NK-92 treated with Interleukin-12 subunit alpha and Interleukin-12 subunit beta, amount 100 ng/mL, for 24 hours (cell line): ENCODE measurements around the gene RHOBTB3.

Experiments used
- DNase-seq: peaks from one replicate; lab custom pipeline; 2025; lab: John Stamatoyannopoulos, UW

RHOBTB3 gene

DNA sequence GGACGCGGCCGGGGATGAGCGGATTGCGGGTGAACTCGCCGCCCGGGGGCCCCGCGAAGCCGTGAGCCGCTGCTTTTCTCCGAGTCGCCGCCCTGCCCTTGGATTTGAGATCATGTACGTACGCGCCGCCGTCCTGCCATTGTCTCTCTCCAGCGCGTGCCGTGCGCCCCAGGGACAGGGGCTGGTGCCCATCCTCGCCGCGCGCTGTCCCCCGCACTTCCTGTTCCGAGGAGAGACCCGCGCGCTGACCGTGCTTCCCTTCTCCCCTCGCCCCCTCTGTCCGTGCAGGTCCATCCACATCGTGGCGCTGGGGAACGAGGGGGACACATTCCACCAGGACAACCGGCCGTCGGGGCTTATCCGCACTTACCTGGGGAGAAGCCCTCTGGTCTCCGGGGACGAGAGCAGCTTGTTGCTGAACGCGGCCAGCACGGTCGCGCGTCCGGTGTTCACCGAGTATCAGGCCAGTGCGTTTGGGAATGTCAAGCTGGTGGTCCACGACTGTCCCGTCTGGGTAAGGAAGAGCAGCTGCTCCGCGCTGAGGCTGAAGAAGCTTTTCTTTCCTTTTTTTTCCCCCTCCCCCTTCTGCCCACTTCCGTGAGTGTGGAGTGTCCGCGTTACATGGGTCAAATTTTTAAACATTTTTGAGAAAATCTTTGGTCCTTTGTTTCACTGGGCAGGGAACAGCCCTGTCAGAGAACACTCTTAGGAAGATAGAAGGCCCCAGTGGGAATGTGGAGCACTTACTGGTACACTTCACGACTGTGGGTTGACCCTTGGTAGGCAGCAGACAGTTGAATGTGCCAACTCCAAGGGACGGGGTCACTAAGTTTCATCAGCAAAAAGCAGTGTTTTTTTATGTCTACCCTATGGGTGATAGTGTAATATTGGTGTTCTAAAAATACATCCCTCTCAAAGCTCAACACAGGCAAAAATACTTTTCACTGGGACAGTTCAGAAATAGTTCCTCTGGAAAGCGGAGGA is 727 bp downstream of the RHOBTB3 start:
- no peak for DNase-seq

DNA sequence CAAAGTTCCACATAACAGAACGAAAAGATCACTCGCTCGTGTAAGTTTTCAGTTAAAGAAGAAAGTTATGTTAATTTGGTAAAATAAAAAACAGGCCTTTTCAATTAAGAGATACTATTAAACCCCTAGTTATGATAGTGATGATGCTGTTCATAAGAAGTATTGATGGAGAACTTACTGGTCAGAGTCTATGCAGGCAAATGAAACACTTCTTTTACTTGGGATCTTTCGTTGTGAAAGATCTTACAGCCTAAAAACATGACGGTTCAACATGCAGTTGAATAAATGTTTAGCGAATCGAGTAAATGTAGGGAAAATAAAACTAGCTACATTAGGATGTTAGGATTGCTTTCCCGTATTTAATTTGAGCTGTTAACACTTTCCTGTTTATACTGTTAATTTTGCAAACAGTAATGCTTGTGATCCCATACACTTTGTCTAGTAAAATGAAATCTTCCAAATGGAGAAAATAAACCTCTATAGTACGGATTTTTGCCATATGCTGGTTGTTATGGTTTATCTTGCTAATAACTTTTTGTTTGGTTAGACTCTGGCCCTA is 2.0 kb downstream of the RHOBTB3 start:
- no peak for DNase-seq

DNA sequence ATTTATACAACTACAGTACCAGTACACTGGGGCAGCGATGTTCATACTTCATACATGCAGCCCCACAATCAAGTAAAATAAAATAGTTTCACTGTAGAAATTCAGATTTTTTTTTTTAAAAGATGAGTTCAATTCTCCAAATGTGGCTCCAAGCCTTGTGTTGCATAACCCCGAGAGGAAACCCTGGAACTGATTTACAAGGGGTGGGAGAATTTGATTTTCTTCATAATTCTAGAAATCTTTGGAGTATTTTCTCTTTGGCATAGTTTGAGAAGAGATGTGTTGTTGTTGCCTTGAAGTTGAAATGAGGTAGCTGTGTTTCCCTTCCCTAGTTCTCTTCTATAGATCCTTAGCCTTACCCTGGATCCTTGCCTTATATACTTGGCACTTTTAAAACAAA is 3.1 kb downstream of the RHOBTB3 start:
- no peak for DNase-seq

DNA sequence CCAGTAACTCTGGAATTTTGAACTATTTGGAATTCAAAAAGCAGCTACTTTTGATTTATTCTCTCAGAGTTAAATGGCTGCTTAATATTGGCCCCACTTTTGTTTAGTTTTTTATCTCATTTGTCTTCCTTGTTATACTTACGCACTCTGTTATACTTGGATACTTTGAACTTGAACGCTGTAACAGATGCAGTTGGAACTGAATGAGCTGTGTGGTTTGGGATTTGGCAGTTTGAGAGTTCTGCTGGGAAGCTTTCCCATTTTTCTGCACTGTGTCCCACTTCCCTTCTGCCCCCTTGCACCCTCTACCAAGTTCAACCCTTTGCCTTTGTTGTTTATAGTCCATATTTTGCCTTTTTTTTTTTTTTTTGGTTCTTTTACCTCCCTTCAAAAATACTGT is 3.8 kb downstream of the RHOBTB3 start:
- no peak for DNase-seq

DNA sequence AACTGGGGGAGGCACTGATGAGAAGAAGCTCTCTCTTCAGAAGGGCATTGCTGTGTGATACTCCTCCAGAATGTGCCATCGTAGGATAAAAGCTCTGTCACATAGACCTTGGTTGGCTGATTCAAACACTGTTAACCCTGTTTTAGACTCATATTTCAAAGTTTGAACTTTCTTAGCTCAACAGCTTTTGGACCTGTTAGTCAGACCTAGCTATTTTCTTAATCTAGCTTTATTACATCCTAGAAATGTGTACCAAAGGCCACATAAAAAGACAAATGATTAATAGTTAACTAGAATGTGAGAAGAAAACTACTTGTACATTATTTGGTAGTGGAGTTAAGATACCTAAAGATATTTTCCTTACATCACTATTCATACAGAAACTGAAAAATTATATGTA is 4.3 kb downstream of the RHOBTB3 start:
- no peak for DNase-seq

DNA sequence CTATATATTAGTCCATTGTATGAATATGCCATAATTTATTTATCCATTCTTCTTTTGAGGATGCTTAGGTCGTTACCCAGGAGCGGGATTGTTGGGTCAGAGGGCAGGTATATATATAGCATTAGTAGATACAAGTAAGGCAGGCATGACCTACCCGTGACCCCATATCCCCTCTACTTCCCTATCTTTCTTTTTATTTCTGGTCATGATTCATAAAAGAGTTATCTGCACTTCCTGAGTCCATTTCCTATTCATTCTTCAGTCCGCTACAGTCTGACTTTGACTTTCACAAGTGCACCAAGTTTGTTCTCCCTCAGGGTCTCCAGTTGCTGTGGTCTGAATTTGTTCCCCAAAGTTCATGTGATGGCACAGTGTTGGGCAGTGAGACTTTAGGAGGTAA is 6.9 kb downstream of the RHOBTB3 start:
- DNase-seq, result no peak

DNA sequence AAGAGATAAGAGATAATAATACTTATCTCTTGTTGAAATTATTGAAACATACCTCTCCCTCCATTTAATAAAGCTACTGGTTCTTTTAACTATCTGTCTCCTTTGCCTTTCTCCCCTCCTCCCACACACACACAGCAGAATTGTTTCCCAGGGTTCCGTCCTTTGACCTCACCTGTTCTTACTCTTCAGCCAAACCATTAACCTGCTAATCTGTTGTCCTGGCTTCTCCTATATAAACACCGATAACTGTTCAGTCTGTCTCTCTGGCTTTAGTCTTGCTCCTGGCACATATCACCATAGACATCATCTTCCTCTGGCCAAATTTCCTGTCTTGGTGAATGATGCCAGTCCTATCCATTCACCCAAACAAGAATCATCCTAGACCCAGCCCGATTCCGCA is 7.7 kb downstream of the RHOBTB3 start:
- DNase-seq, result no peak

DNA sequence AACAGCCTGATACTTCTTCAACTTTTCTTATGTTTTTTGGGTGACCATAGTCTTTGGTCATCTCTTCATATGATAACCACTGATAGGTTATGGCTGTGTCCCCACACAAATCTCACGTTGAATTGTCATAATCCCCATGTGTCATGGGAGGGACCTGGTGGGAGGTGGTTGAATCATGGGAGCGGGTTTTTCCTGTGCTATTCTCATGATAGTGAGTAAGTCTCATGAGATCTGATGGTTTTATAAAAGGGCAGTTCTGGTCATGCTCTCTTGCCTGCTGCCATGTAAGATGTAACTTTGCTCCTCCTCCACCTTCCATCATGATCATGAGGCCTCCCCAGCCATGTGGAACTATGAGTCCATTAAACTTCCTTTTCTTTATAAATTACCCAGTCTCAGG is 8.7 kb downstream of the RHOBTB3 start:
- no peak for DNase-seq

DNA sequence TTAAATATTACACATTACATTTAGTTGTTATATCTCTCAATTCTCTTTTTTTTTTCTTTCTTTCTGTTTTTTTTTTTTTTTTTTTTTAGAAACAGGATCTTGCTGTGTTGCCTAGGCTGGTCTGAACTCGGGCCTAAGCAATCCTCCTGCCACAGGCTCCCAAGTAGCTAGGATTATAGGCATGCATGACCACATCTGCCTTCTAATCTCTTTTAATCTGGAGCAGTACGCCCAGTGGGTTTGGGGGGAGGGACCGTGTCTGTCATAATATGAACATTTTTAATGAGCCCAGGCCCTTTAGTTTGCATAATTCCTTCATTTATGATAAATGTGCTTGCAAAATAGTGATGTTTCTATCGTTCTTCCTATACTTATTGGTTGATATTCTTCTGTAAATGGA is 10.3 kb downstream of the RHOBTB3 start:
- no peak for DNase-seq

DNA sequence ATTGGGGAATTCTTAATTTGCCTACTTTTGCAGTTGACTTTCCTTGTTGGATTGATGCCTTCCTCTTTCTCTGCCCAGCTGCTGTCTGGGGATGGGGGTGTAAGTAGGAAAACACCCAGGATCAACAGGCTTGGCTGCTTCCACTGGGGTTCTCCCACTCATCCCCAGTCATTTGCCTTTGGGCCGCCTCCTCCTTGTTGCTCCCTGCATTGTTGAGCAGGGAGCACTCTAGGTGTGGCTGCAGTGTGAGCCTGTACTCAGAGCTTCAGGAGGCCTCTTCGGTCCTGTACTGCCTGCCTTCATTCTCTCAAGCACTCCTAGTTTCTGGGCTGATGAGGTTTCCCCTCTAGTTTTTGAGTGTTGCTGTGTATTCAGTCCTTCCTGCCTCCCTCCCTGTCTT is 12.1 kb downstream of the RHOBTB3 start:
- no peak for DNase-seq

DNA sequence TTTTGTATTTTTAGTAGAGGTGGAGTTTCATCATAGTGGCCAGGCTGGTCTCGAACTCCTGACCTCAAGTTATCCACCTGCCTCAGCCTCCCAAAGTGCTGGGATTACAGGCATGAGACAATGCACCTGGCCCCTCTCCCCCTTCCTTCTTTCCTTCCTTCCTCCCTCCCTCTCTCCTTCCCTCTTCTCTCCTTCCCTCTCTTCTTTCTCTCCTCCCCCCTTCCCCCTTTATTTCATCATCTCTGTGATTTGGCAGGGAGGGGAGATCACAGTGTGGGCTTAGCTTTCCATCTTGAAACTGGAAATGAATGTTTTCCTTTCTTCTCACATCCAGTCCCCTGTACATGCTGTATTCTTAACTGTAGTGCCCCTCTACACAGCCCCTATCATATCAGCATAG is 12.7 kb downstream of the RHOBTB3 start:
- DNase-seq, result no peak

DNA sequence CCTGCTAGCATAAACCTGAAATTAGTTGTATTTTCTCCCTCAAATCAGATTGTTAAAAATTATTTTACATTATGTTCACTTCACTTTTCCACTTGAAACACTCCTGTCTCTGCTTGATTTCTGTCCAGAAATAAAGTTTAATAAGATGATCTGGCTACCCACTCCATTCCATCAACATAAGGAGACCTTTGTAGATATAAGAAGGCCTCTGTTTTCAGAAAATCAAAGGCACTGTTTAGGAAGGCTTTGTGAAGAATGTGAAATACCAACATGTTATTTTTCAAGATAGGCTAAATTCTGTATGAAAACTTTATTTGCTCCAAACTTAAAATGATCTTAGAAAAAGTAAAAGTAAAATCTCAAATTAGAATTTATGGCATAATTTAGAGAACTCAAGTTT is 15.1 kb downstream of the RHOBTB3 start:
- no peak for DNase-seq

DNA sequence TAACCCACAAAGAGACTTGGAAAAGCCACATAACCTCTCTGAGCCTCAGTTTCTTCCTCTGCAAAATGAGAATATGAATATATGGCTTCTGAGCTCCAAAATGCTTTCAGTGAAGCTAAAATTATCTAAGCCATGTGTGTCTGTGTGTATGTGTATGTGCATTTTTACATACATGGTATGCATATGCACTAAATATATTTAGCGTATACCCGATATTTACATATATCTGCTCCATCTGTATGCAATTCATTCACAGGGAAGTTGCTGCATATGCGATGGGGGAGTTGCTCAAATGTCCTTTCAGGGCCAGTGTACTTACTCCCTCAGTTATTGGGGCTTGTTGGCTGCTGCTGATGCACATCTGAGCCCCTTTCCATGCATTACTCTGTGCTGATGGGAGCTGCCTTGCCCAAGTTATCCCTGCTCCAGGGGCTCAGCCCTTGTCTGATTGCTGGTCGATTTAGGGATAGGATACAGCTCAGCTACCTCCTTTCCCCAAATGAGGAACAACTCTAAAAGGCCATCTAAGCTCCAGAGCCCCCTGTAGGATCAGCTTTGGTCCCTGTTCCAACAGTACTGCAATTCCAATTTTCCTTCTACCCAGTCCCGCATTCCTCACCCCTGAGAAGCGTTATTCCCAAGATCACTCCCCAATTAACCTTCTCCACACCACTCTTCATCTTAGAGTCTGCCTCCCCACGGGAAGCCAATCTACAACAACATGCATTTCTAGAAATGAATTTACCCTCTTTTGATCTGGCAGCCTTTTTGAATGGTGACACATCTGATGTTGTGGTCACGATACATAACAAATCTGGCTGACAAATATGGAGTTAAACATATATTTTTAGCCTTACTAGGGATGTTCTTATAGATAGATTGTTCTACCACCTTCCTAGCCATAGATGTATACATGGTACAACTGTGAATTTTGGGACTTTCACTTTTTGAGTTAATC is 15.9 kb downstream of the RHOBTB3 start:
- no peak for DNase-seq

DNA sequence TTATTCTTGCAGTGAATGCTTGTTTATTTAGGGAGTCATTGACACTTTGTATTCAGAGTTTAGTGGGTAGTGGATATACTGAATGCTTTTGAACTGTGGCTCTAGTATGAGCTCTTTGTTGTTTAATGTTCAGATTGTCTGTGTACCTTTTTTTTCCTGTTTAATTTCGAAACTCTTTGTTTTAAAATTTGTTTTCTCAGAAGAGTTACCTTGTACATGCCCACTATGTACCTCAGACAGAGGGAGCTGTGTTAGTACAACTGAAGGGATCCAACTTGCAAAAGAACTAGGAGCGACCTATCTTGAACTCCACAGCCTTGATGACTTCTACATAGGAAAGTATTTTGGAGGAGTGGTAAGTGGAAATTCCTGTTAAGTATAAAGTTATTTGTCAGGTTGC is 17.0 kb downstream of the RHOBTB3 start:
- DNase-seq, result no peak

DNA sequence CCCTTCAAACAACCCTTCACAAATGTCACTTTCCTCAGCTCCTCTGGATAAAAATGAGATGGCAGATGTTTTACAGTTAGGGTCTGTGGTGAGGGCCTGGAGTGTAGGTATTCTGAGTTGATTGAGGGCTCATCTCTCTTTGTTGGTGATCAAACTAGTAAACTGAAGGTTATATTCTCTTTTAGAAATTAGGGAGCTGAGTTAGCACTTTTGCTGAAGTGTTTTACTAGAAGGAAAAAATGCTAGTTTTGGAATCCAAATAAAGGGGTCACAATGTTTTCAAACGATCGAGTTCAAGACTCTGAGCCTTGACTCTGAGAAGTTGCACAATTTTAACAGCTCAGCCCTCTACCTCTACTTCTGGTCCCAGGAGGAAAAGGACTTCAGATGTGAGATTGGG is 23.4 kb downstream of the RHOBTB3 start:
- no peak for DNase-seq

DNA sequence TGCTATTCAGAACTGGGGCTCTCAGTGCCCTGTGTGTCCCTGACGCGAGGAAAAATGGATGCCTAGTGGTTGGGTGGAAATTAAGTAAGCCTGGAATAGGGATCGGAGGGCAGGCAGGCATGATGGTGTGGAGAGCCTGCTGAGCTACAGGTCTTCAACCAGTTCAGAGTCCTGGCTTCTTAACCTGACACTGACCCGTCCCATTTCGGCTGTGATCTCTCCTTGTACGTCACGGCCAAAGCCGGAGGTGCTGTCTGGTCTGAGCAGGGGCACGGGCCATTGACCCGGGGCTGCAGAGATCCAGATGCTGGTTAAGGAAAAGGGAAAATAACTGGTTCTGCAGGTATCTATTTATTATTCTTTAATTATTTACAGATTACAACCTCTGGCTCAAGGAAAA is 27.9 kb downstream of the RHOBTB3 start:
- no peak for DNase-seq

DNA sequence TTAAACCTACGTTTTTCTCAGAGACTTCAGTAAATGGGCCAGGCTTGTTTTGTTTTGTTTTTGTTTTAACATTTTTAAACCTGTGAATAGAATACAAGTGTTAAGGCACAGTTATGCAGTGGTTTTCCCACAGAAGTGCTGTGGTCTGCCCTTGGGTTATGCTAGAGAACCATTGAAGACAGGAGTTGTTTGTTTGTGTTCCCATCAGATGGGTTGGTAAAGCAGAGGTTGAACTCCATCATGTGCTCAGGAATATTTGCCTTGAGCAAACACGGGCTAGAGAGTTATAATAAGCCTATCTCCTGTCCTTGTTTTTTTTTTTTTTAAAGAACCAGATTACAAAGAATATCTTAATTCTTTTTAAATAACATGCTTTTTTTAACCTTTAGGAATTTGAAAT is 28.5 kb downstream of the RHOBTB3 start:
- no peak for DNase-seq

DNA sequence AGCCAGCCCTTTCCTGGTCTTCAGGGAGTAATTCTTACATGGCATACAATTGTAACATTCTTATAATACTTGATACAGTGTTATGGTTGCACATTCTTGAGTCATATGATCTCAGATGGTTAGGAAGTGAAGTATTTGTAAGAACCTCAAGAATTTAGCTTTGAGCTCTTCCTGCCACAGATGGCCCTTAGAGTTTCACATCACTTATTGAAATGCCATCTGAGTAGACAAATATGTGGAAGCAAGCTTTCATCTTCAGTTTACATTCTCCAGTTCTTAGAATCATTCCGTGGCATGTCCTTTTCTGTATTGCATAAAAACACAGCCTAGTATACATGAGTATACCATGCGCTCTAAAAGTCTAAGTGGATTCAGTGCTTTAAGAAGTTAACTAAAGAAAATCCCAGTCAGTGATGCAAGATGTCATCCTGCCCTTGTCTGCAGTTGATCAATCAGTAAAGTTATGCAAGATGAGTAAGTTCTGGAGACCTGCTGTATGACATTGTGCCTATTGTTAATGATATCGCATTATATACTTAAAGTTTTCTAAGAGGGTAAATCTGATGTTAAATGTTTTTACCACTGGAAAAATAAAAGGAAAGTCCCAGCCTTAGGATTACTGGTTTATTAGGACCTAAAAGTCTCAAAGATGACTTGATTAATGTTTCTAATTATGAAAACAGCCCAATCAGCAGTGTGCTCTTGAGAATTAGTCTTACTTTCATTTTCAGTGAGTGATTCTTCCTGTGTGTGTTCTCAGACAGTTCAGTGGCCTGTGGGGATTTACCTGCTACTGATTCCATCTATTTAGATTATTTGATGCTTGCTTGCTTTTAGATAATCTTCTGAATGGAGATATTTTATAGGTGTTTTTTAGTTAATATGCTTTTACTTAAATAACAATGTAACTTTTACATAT is 29.4 kb downstream of the RHOBTB3 start:
- DNase-seq, result no peak

DNA sequence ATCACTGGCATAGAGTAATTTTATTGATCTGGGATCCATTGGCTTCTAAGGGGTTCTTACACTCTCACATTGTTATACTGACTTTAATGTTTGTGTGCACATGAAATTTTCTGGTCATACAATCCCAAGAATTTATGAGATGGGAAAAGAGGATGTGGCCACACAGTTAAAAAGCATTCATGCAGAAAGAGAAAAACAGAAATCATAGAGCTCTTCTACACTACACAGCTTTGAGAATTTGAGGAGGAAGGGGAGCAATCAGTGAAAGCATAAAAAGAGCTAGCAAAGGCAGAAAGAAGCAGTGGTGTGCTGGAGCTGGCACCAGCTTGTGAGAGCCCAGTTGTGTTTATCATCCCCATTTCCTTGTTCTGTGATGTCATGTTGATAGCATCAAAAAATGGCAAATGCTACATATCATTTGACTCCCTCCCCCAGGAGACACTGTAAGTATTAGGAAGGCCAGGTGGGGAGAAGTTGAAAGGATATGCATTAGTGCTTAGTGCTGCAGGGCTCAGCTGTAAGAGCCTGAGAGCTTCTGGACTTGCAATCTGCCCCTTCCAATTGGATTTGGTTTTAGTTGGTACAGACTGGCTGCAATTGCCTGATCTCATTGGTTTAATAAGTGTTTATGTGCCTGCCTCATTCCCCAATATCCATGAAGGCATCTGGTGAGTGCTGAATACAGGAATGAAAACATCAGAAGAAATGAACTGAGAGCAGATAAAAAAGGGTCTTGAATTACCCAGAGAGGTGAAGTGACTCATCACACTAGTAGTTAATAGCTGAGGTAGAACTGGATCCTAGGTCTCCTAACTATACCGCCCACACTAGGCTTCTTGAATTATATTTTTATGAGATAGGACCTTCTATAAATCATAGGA is 30.9 kb downstream of the RHOBTB3 start:
- no peak for DNase-seq

DNA sequence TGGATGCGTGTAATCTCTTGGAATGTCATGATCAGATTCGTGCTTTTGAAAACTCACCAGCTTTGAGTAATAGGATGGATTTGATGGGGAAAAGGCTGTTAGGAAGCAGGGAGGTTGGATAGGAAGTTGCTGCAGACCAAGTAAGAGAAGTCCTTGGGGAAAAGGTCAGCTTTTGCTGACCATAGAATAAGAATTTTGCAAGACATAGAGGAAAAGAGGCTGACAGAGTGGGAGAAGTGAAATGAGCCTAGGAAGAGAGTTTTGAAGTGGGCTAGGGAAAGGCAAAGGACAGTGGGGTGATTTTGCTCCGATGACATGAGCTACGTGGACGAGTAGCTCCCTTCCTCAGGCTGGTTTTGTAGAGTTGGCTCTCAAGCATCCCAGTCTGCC is 31.5 kb downstream of the RHOBTB3 start:
- no peak for DNase-seq

DNA sequence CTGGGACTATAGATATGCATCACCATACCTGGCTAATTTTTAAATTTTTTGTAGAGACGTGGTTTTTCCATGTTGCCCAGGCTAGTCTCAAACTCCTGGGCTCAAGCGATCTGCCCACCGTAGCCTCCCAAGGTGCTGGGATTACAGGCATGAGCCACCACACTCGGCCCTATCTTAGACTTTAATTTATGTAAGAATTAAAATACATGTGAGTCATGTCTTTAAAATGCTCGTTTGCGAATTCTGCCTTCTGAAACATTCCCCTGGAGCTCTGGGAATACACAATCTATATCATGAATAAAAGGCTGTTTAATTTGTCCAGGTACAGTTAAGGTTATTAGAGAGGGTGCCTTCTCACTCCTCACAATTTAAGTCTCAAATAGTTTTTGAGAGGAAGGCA is 32.8 kb downstream of the RHOBTB3 start:
- DNase-seq, result no peak
